Fibroblast of lung (primary cell): ENCODE data around the gene VANGL2. TPM values are rescaled to one million over a fixed set of nuclear protein-coding genes. Genes with fewer than 3 reads are reported as not detected.
A peak's percentile ranks its signal among the peaks of the same experiment; 100 is the strongest.

Experiments used
- DNase-seq, 2 donors: peaks; one replicate each; pipeline versions ENCODE4 v3.0.0 to v3.0.0-alpha.2; 2010; ENCODE audit warnings: low read depth in 2 of 2
- H2AFZ ChIP-seq: 2 replicates; pipeline ENCODE4 v1.5.1; 2012; ENCODE audit warnings: low read length, control low read depth, inconsistent platforms
- H3K27ac ChIP-seq: 2 replicates; pipeline ENCODE4 v1.5.1; 2011; ENCODE audit warnings: low read length, control low read depth; ENCODE audit not compliant: insufficient read depth
- H3K27me3 ChIP-seq: 2 replicates; pipeline ENCODE4 v1.5.1; 2011; ENCODE audit warnings: mild to moderate bottlenecking, low read length; ENCODE audit not compliant: control insufficient read depth, insufficient read depth
- H3K36me3 ChIP-seq: 2 replicates; pipeline ENCODE4 v1.5.1; 2011; ENCODE audit warnings: low read length; ENCODE audit not compliant: control insufficient read depth, insufficient read depth
- H3K4me1 ChIP-seq: 2 replicates; pipeline ENCODE4 v1.5.1; 2011; ENCODE audit warnings: low read length; ENCODE audit not compliant: control insufficient read depth, insufficient read depth; ENCODE audit errors: extremely low read depth
- H3K4me2 ChIP-seq: 2 replicates; pipeline ENCODE4 v1.5.1; 2011; ENCODE audit warnings: low read length, control low read depth; ENCODE audit not compliant: insufficient read depth; ENCODE audit errors: extremely low read depth
- H3K4me3 ChIP-seq, 4 experiments: fragments of 200-600 bp in 1 of 4; sonication (generic) in 1 of 4; replicated peaks in 1 of 4; 2 replicates each; pipeline ENCODE4 v1.5.1; 2011 to 2016; ENCODE audit warnings: low read length in 4 of 4, low read depth in 3 of 4, mild to moderate bottlenecking in 3 of 4, control low read depth in 2 of 4, inconsistent platforms in 1 of 4, mixed read lengths in 1 of 4; ENCODE audit not compliant: insufficient read depth in 1 of 4; ENCODE audit errors: control extremely low read depth in 1 of 4
- H3K79me2 ChIP-seq: 2 replicates; pipeline ENCODE4 v1.5.1; 2012; ENCODE audit warnings: mild to moderate bottlenecking, low read length, inconsistent platforms; ENCODE audit not compliant: control insufficient read depth, insufficient read depth
- H3K9ac ChIP-seq: 2 replicates; pipeline ENCODE4 v1.5.1; 2011; ENCODE audit warnings: mild to moderate bottlenecking, low read length, control low read depth; ENCODE audit not compliant: insufficient read depth
- H3K9me3 ChIP-seq: 2 replicates; pipeline ENCODE4 v1.5.1; 2012; ENCODE audit warnings: low read depth, low read length; ENCODE audit not compliant: control insufficient read depth, insufficient read depth
- H4K20me1 ChIP-seq: 2 replicates; pipeline ENCODE4 v1.5.1; 2011; ENCODE audit warnings: low read length; ENCODE audit not compliant: control insufficient read depth, insufficient read depth; ENCODE audit errors: extremely low read depth
- CTCF ChIP-seq, 2 donors: IDR thresholded peaks in 1 of 2; conservative IDR thresholded peaks in 1 of 2; 1 replicate in 1 of 2; 2 replicates in 1 of 2; pipeline ENCODE4 v1.5.1; 2011 to 2012; ENCODE audit warnings: low read length in 2 of 2, control low read depth in 1 of 2, inconsistent platforms in 1 of 2, low read depth in 1 of 2, mild to moderate bottlenecking in 1 of 2
- EZH2 ChIP-seq: IDR thresholded peaks from 2 replicates; pipeline ENCODE4 v1.5.1; 2012; ENCODE audit warnings: low read length, control low read depth, mild to moderate bottlenecking; ENCODE audit errors: missing control alignments
- polyA plus RNA-seq, 2 donors: library from polyadenylated mRNA; depleted of rRNA in 1 of 2; stranded (reverse) in 1 of 2; unstranded in 1 of 2; fragments of >200 nt; gene quantifications; 2 replicates each; pipeline ENCODE4 v1.2.1, GENCODE V29; 2011 to 2012; ENCODE audit warnings: missing spikeins in 1 of 2
- total RNA-seq: library from RNA; depleted of rRNA; stranded (reverse); fragments of >200 nt; gene quantifications from 2 replicates; pipeline ENCODE4 v1.2.1, GENCODE V29; 2014

The VANGL2 gene
- total and polyA plus RNA-seq, 2 donors (not counting 1 experiment from before 2014, with no cell fraction given): 0.01 TPM; not detected in 1

GRCh38 chr1:160459056-160459455 is 58.7 kb downstream of the VANGL2 start:
- Histone ChIP-seq H3K9me3 (no peaks in the 10 kb centered on the region), H3K9ac (no peak overlapping the region), H4K20me1 (no peaks in the 10 kb centered on the region), H3K36me3 (no peaks in the 10 kb centered on the region), H3K79me2 (no peaks in the 10 kb centered on the region), H3K27ac (no peak overlapping the region), H2AFZ (no peak overlapping the region), H3K4me2 (no peak overlapping the region), H3K4me3 (no peak overlapping the region), H3K4me1 (no peaks in the 10 kb centered on the region), H3K27me3 (no peaks in the 10 kb centered on the region)
- peak in 1 of 2 donors; percentile 0 for DNase-seq
- TF ChIP-seq CTCF (conservative IDR thresholded peaks at IDR 0.05 in 1 of 2, IDR thresholded peaks at IDR 0.05 in 1 of 2; ENCODE audit: low read depth in 1 of 2, low read length in 2 of 2) (no peak), EZH2 (no peak)

- TF ChIP-seq EZH2: no peak
- no peak for TF ChIP-seq CTCF (conservative IDR thresholded peaks at IDR 0.05 in 1 of 2, IDR thresholded peaks at IDR 0.05 in 1 of 2; ENCODE audit: low read depth in 1 of 2, low read length in 2 of 2)
- Histone ChIP-seq H3K4me3 (no peak overlapping the region), H3K4me1 (no peaks in the 10 kb centered on the region), H3K79me2 (no peaks in the 10 kb centered on the region), H3K9me3 (no peaks in the 10 kb centered on the region), H4K20me1 (no peaks in the 10 kb centered on the region), H3K36me3 (no peaks in the 10 kb centered on the region), H3K4me2 (no peak overlapping the region), H3K9ac (no peak overlapping the region), H2AFZ (no peak overlapping the region), H3K27ac (no peak overlapping the region), H3K27me3 (no peaks in the 10 kb centered on the region)
- no peak for DNase-seq
Measured at GRCh38 chr1:160459687-160460086, 59.3 kb downstream of the VANGL2 start.

- no peak overlapping the region for H3K4me2 ChIP-seq
- no peak for DNase-seq
- H3K27ac ChIP-seq: no peak overlapping the region
- no peak overlapping the region for H3K4me3 ChIP-seq
- no peaks in the 10 kb centered on the region for H3K27me3 ChIP-seq
- TF ChIP-seq CTCF (conservative IDR thresholded peaks at IDR 0.05 in 1 of 2, IDR thresholded peaks at IDR 0.05 in 1 of 2; ENCODE audit: low read depth in 1 of 2, low read length in 2 of 2) (no peak), EZH2 (no peak)
- H3K9me3 ChIP-seq: no peaks in the 10 kb centered on the region
- H3K9ac ChIP-seq: no peak overlapping the region
- H4K20me1 ChIP-seq: no peaks in the 10 kb centered on the region
- H3K79me2 ChIP-seq: no peaks in the 10 kb centered on the region
- no peaks in the 10 kb centered on the region for H3K36me3 ChIP-seq
- H3K4me1 ChIP-seq: no peaks in the 10 kb centered on the region
- no peak overlapping the region for H2AFZ ChIP-seq
Measured at GRCh38 chr1:160460214-160460642, 59.9 kb downstream of the VANGL2 start.
